Cardiac fibroblast (primary cell): ENCODE measurements around the gene ANO6.

ENCODE experiments used
- DNase-seq, 2 donors: peaks; one replicate each; pipeline versions ENCODE4 v3.0.0 to v3.0.0-alpha.2; 2010; ENCODE audit warnings: low read depth in 2 of 2
- H3K4me3 ChIP-seq, 2 donors: replicated peaks in 1 of 2; 1 replicate in 1 of 2; 2 replicates in 1 of 2; pipeline ENCODE4 v1.5.1; 2011; ENCODE audit warnings: low read depth in 2 of 2, low read length in 2 of 2, mild to moderate bottlenecking in 2 of 2, moderate library complexity in 1 of 2
- CTCF ChIP-seq: IDR thresholded peaks from one replicate; pipeline ENCODE4 v1.5.1; 2011; ENCODE audit warnings: low read depth, mild to moderate bottlenecking, low read length, inconsistent platforms

ANO6 gene

GRCh38 chr12:45342848-45343247, 127.0 kb downstream of the ANO6 start:
- H3K4me3 ChIP-seq = no peak overlapping the region
- no peak for TF ChIP-seq CTCF
- DNase-seq = no peak

GRCh38 chr12:45343269-45344051, 127.6 kb downstream of the ANO6 start:
- H3K4me3 ChIP-seq = no peak overlapping the region
- DNase-seq = peak in 1 of 2 donors; percentile 61

GRCh38 chr12:45348311-45348710, 132.4 kb downstream of the ANO6 start:
- no peak for DNase-seq
- TF ChIP-seq CTCF = no peak
- H3K4me3 ChIP-seq = no peak overlapping the region

More at GRCh38 chr12:45343269-45344051, 127.6 kb downstream of the ANO6 start:
- TF ChIP-seq CTCF = no peak

- H3K4me3 ChIP-seq = no peak overlapping the region
- no peak for TF ChIP-seq CTCF
These were observed 133.1 kb downstream of the ANO6 start for GRCh38 chr12:45348986-45349385.

GRCh38 chr12:45349916-45350315, 134.0 kb downstream of the ANO6 start:
- DNase-seq = peak; percentile 33 to 43
- TF ChIP-seq CTCF = no peak

More at GRCh38 chr12:45348986-45349385, 133.1 kb downstream of the ANO6 start:
- no peak for DNase-seq

GRCh38 chr12:45350861-45351260, 135.0 kb downstream of the ANO6 start:
- no peak for TF ChIP-seq CTCF
- no peak overlapping the region for H3K4me3 ChIP-seq
- peak in 1 of 2 donors; percentile 47 for DNase-seq

More at GRCh38 chr12:45349916-45350315, 134.0 kb downstream of the ANO6 start:
- no peak overlapping the region for H3K4me3 ChIP-seq
